SJSA1 (cell line): ENCODE measurements around the gene HEATR1. TPM values are rescaled to one million over a fixed set of nuclear protein-coding genes. Genes with fewer than 3 reads are reported as not detected.

Experiments
- DNase-seq, 2 experiments: peaks; one replicate each; pipeline ENCODE4 v3.0.0-alpha.2; 2015 to 2020; ENCODE audit warnings: low spot score in 2 of 2, low read depth in 1 of 2
- H3K27ac ChIP-seq: fragments of 250-450 bp; sonication (Bioruptor Pico); 2 replicates; pipeline ENCODE4 v1.5.1; 2020; ENCODE audit warnings: mild to moderate bottlenecking, moderate library complexity
- H3K27me3 ChIP-seq: fragments of 250-450 bp; sonication (Bioruptor Pico); replicated peaks from 2 replicates; pipeline ENCODE4 v1.5.1; 2020; ENCODE audit warnings: mild to moderate bottlenecking, moderate library complexity
- H3K36me3 ChIP-seq: fragments of 250-450 bp; sonication (Bioruptor Pico); 2 replicates; pipeline ENCODE4 v1.5.1; 2020; ENCODE audit warnings: mild to moderate bottlenecking
- H3K4me1 ChIP-seq: fragments of 250-450 bp; sonication (Bioruptor Pico); replicated peaks from 2 replicates; pipeline ENCODE4 v1.6.1; 2021; ENCODE audit warnings: mild to moderate bottlenecking
- H3K4me3 ChIP-seq: fragments of 250-450 bp; sonication (Bioruptor Pico); 2 replicates; pipeline ENCODE4 v1.5.1; 2020; ENCODE audit warnings: mild to moderate bottlenecking
- H3K9me3 ChIP-seq: fragments of 250-450 bp; sonication (Bioruptor Pico); replicated peaks from 2 replicates; pipeline ENCODE4 v1.5.1; 2020; ENCODE audit warnings: mild to moderate bottlenecking
- total RNA-seq: library from RNA; depleted of rRNA; stranded (reverse); fragments of >200 nt; shearing (Covaris generic); gene quantifications from 2 replicates; pipeline ENCODE4 v1.2.3, GENCODE V29; 2014

HEATR1 gene
- total RNA-seq, 1 experiment from 2014 or later = 25.3 TPM

- Histone ChIP-seq H3K27me3 (no peaks in the 10 kb centered on the region), H3K27ac (no peak overlapping the region), H3K4me1 (no peaks in the 10 kb centered on the region), H3K36me3 (peaks cover 97% of the 10 kb centered on the region), H3K4me3 (no peak overlapping the region), H3K9me3 (no peaks in the 10 kb centered on the region)
- DNase-seq = no peak
These were observed 35.9 kb downstream of the HEATR1 start for GRCh38 chr1:236568285-236568894.

- H3K27ac ChIP-seq = no peak overlapping the region
- no peaks in the 10 kb centered on the region for H3K4me1 ChIP-seq
- no peak for DNase-seq
- no peaks in the 10 kb centered on the region for H3K27me3 ChIP-seq
- no peaks in the 10 kb centered on the region for H3K9me3 ChIP-seq
- H3K4me3 ChIP-seq = no peak overlapping the region
- peaks cover 80% of the 10 kb centered on the region for H3K36me3 ChIP-seq
These were observed 38.8 kb downstream of the HEATR1 start for GRCh38 chr1:236565530-236565929.

GRCh38 chr1:236561976-236562375 is 42.3 kb downstream of the HEATR1 start:
- no peak overlapping the region for H3K4me3 ChIP-seq
- H3K27me3 ChIP-seq = no peaks in the 10 kb centered on the region
- no peaks in the 10 kb centered on the region for H3K9me3 ChIP-seq
- peaks cover 69% of the 10 kb centered on the region for H3K36me3 ChIP-seq
- no peaks in the 10 kb centered on the region for H3K4me1 ChIP-seq
- no peak for DNase-seq
- H3K27ac ChIP-seq = no peak overlapping the region

GRCh38 chr1:236560213-236560771 is 44.0 kb downstream of the HEATR1 start:
- H3K4me3 ChIP-seq = no peak overlapping the region
- H3K27ac ChIP-seq = no peak overlapping the region
- no peak for DNase-seq
- no peaks in the 10 kb centered on the region for H3K4me1 ChIP-seq
- no peaks in the 10 kb centered on the region for H3K9me3 ChIP-seq
- H3K27me3 ChIP-seq = no peaks in the 10 kb centered on the region
- peaks cover 68% of the 10 kb centered on the region for H3K36me3 ChIP-seq

GRCh38 chr1:236558846-236559245 is 45.5 kb downstream of the HEATR1 start:
- Histone ChIP-seq H3K36me3 (peaks cover 68% of the 10 kb centered on the region), H3K9me3 (no peaks in the 10 kb centered on the region), H3K4me1 (no peaks in the 10 kb centered on the region), H3K27me3 (no peaks in the 10 kb centered on the region), H3K4me3 (no peak overlapping the region), H3K27ac (no peak overlapping the region)
- DNase-seq = no peak

GRCh38 chr1:236558081-236558480 is 46.2 kb downstream of the HEATR1 start:
- DNase-seq = no peak
- H3K27ac ChIP-seq = no peak overlapping the region
- H3K4me1 ChIP-seq = no peaks in the 10 kb centered on the region
- peaks cover 71% of the 10 kb centered on the region for H3K36me3 ChIP-seq
- H3K4me3 ChIP-seq = no peak overlapping the region
- no peaks in the 10 kb centered on the region for H3K27me3 ChIP-seq
- no peaks in the 10 kb centered on the region for H3K9me3 ChIP-seq

GRCh38 chr1:236556606-236557005 is 47.7 kb downstream of the HEATR1 start:
- no peak for DNase-seq

GRCh38 chr1:236553370-236553769 is 50.9 kb downstream of the HEATR1 start:
- H3K4me3 ChIP-seq = no peak overlapping the region
- H3K27ac ChIP-seq = no peak overlapping the region
- DNase-seq = no peak
- peaks cover 95% of the 10 kb centered on the region for H3K36me3 ChIP-seq
- H3K4me1 ChIP-seq = no peaks in the 10 kb centered on the region
- H3K27me3 ChIP-seq = no peaks in the 10 kb centered on the region
- H3K9me3 ChIP-seq = no peaks in the 10 kb centered on the region

More at GRCh38 chr1:236556606-236557005, 47.7 kb downstream of the HEATR1 start:
- Histone ChIP-seq H3K9me3 (no peaks in the 10 kb centered on the region), H3K4me1 (no peaks in the 10 kb centered on the region), H3K4me3 (no peak overlapping the region), H3K36me3 (peaks cover 82% of the 10 kb centered on the region), H3K27ac (no peak overlapping the region), H3K27me3 (no peaks in the 10 kb centered on the region)

- no peaks in the 10 kb centered on the region for H3K4me1 ChIP-seq
- no peak for DNase-seq
- H3K9me3 ChIP-seq = no peaks in the 10 kb centered on the region
- H3K4me3 ChIP-seq = no peak overlapping the region
- H3K36me3 ChIP-seq = peaks cover 97% of the 10 kb centered on the region
- no peak overlapping the region for H3K27ac ChIP-seq
- H3K27me3 ChIP-seq = no peaks in the 10 kb centered on the region
These were observed 51.4 kb downstream of the HEATR1 start for GRCh38 chr1:236552901-236553300.

GRCh38 chr1:236552096-236552495 is 52.2 kb downstream of the HEATR1 start:
- DNase-seq = no peak
- Histone ChIP-seq H3K36me3 (peaks cover 97% of the 10 kb centered on the region), H3K4me1 (no peaks in the 10 kb centered on the region), H3K9me3 (no peaks in the 10 kb centered on the region), H3K27me3 (no peaks in the 10 kb centered on the region), H3K27ac (no peak overlapping the region), H3K4me3 (no peak overlapping the region)

- no peaks in the 10 kb centered on the region for H3K9me3 ChIP-seq
- H3K4me3 ChIP-seq = no peak overlapping the region
- H3K27me3 ChIP-seq = no peaks in the 10 kb centered on the region
- H3K4me1 ChIP-seq = no peaks in the 10 kb centered on the region
- peaks cover 97% of the 10 kb centered on the region for H3K36me3 ChIP-seq
- DNase-seq = no peak
- no peak overlapping the region for H3K27ac ChIP-seq
These were observed 53.1 kb downstream of the HEATR1 start for GRCh38 chr1:236550961-236551851.

- H3K36me3 ChIP-seq = peaks cover 99% of the 10 kb centered on the region
- H3K4me3 ChIP-seq = no peak overlapping the region
- no peak overlapping the region for H3K27ac ChIP-seq
- no peaks in the 10 kb centered on the region for H3K9me3 ChIP-seq
- H3K27me3 ChIP-seq = no peaks in the 10 kb centered on the region; the same call in 1 of the 2 replicates
- H3K4me1 ChIP-seq = 0 out of 2 replicates have a peak, but pooled peaks cover 6% of the 10 kb centered on the region
- no peak for DNase-seq
These were observed 55.9 kb downstream of the HEATR1 start for GRCh38 chr1:236548452-236548851.

GRCh38 chr1:236545621-236546169 is 58.6 kb downstream of the HEATR1 start:
- Histone ChIP-seq H3K4me1 (0 out of 2 replicates have a peak, but pooled peaks cover 6% of the 10 kb centered on the region), H3K9me3 (no peaks in the 10 kb centered on the region), H3K27me3 (no peaks in the 10 kb centered on the region; the same call in 1 of the 2 replicates), H3K4me3 (no peak overlapping the region), H3K36me3 (peaks cover 95% of the 10 kb centered on the region), H3K27ac (no peak overlapping the region)
- DNase-seq = no peak
